Fibroblast of pulmonary artery (primary cell): Measurements from ENCODE around the gene MEIS2.

ENCODE experiments used
- DNase-seq: peaks from one replicate; pipeline ENCODE4 v3.0.0-alpha.2; 2010; ENCODE audit warnings: low read depth
- H3K4me3 ChIP-seq: replicated peaks from 2 replicates; pipeline ENCODE4 v1.5.1; 2011; ENCODE audit warnings: low read depth, mild to moderate bottlenecking, control low read depth, low read length, moderate library complexity
- TF ChIP-seq, protein P1 (sequence below): IDR thresholded peaks from 2 replicates; pipeline ENCODE4 v1.5.1; 2011; ENCODE audit warnings: mild to moderate bottlenecking, control low read depth, low read length, inconsistent platforms; ENCODE audit errors: missing control alignments

The MEIS2 gene

DNA sequence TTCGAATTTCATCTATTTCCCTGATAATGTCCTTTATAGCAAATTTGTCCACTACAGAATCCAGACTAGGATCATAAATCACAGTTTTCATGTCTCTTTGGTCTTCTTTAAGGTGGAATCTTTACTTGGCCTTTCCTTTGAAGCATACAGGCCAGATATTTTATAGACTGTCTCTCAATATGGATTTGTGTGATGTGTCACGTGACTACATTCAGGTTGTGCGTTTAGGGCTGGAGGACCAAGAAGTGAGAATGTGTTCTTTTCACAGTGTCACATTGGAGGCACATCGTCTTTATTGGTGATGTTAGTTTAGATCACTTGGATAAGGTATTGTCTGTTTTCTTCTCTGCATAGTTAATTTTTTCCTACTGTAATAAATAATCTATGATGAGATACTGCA is 232.9 kb downstream of the MEIS2 start:
- DNase-seq, result no peak
- no peak overlapping the region for H3K4me3 ChIP-seq
- TF ChIP-seq, protein P1, sequence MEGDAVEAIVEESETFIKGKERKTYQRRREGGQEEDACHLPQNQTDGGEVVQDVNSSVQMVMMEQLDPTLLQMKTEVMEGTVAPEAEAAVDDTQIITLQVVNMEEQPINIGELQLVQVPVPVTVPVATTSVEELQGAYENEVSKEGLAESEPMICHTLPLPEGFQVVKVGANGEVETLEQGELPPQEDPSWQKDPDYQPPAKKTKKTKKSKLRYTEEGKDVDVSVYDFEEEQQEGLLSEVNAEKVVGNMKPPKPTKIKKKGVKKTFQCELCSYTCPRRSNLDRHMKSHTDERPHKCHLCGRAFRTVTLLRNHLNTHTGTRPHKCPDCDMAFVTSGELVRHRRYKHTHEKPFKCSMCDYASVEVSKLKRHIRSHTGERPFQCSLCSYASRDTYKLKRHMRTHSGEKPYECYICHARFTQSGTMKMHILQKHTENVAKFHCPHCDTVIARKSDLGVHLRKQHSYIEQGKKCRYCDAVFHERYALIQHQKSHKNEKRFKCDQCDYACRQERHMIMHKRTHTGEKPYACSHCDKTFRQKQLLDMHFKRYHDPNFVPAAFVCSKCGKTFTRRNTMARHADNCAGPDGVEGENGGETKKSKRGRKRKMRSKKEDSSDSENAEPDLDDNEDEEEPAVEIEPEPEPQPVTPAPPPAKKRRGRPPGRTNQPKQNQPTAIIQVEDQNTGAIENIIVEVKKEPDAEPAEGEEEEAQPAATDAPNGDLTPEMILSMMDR, result no peak

DNA sequence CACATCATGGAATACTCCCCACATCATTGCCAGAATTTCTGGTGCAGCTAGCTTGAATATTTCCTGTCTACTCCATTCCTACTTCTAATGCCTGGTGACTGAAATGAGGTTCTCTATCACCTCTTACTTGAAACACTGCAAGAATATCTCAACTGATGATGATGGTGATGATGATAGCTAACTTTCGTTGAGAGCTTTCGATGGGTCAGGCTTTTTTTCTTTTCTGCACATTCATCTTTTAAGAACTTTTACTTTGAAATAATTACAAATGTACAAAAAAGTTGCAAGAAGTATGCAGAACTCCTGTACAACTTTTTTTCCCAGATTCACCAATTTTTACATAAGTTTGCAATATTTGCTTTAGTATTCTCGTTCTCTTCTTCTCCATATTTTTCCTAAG is 233.5 kb downstream of the MEIS2 start:
- no peak overlapping the region for H3K4me3 ChIP-seq
- TF ChIP-seq, protein P1, result no peak
- DNase-seq, result no peak

DNA sequence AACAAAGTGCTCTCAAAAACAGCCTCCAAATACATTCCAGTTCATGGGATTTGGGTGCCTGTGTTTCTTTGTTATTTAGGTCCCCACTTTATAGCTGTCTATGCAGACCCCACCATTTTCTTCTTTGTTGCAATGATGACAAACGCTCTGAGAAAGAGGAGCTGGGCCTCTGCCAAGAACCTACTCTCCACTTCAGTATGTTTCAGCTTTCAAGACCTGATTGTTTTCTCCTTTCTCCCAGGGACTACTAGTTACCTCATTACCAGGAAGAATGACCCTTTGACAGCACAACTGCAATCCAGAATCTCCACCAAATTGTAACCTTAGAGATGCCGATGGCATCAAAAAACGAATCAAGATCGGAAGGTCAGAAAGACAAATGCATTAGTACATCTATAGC is 236.8 kb downstream of the MEIS2 start:
- DNase-seq, result no peak
- TF ChIP-seq, protein P1, result no peak
- H3K4me3 ChIP-seq, result no peak overlapping the region

DNA sequence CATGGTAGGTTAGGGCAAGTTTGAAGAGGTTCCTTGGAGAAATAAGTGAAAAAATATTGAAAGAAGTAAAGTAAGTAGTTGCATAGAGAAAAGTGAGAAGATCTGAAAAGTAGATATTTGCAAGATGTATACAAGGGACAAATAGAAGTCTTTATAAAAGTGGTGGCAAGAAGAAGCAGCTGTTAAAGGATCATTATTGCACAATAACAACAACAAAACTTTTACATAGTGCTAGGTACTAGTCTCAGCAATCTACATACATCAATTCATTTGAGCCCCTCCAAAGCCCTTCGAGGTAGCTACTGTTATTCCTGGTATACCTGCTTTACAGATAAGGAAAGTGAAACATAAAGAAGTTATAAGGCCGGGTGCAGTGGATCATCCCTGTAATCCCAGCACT is 239.6 kb downstream of the MEIS2 start:
- TF ChIP-seq, protein P1, result no peak
- H3K4me3 ChIP-seq, result no peak overlapping the region
- no peak for DNase-seq

DNA sequence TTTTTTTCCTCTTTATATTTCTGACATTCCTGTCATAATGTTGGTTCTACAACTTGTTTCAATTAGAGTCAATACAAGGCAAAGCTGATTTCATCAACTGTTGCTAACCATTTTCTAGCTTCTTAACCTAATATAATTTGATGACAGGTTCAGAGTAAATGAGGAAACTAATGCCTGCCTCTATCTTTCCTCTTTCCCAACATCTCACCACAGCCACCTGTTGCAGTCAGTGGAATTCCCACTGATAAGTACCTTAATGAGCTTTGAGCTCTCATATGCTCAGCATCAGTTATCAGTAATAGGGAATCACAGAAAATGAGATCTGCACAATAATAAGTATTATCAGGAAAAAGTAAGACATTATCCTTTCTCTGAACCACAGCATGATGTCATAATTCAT is 241.9 kb downstream of the MEIS2 start:
- no peak for DNase-seq
- TF ChIP-seq, protein P1, result no peak
- no peak overlapping the region for H3K4me3 ChIP-seq

DNA sequence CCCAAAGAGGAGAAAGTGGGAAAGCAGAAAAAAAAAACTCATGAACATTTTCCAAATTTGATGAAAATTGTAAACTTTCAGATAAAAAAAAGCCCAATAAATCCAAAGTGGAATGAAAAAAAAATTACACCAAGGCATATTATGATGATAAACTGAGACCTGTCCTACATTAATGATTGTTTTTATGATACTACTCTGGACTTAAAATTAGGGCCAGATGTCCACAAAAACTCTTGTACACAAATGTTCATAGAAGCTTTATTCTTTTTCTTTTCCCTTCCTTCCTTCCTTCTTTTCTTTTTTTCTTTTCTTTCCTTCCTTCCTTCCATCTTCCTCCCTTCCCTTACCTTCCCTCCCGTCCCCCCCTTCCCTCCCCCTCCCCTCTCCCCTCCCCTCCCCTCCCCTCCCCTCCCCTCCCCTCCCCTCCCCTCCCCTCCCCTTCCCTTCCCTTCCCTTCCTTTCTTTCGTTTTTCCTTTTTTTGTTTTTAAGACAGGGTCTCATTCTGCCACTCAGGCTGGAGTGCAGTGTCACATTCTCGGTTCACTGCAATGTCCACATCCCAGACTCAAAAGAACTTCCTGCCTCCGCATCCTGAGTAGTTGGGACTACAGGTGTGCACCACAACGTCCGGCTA is 243.9 kb downstream of the MEIS2 start:
- no peak overlapping the region for H3K4me3 ChIP-seq
- TF ChIP-seq, protein P1, result no peak
- no peak for DNase-seq

DNA sequence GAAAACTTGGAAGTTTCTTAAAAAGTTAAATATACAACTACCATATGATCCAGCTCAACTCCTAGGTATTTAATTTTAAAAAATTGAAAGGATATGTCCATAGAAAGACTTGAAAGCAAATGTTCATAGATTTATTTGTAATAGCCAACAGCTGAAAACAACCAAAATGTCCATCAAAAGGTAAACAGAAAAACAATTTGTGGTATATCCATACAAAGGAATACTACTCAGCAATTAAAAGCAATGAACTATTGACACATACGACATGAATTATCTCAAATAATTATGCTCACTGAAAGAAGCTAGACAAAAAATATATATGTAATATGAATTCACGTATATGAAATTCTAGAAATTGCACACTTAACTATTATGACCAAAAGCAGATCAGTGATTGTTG is 249.5 kb downstream of the MEIS2 start:
- TF ChIP-seq, protein P1, result no peak
- no peak overlapping the region for H3K4me3 ChIP-seq
- no peak for DNase-seq
